Endothelial cell of umbilical vein (primary cell): ENCODE measurements around the gene A3GALT2. TPM values are rescaled to one million over a fixed set of nuclear protein-coding genes. Genes with fewer than 3 reads are reported as not detected.

Source experiments
- BruUV-seq: library from RNA; stranded (reverse); fragments of 400-500 nt; replicated peaks from 2 replicates; lab custom pipeline; 2021; lab: Mats Ljungman, UMichigan
- CTCF ChIA-PET: fragments of 300-600, 350-600 bp; sonication (Branson Sonifier 250); formaldehyde crosslinking; loops from one replicate; lab custom pipeline; 2021; ENCODE audit warnings: antibody characterized with exemption, inconsistent platforms; lab: Charles Lee
- POLR2A ChIA-PET: fragments of 300-600, 350-600 bp; sonication (Branson Sonifier 250); formaldehyde crosslinking; loops from one replicate; lab custom pipeline; 2021; ENCODE audit warnings: antibody characterized with exemption, inconsistent platforms; lab: Charles Lee
- DNase-seq: peaks from one replicate; pipeline ENCODE4 v3.0.0-alpha.2; 2011; ENCODE audit warnings: low read depth, low spot score
- FAIRE-seq: peaks from 2 replicates; lab custom pipeline; 2011; peaks lifted over from hg19 to GRCh38; lab: Jason Lieb, UNC
- H2AFZ ChIP-seq: 2 replicates; pipeline ENCODE4 v1.6.0; 2012; ENCODE audit warnings: low read depth, low read length, control low read depth, inconsistent platforms
- H3K27ac ChIP-seq: 2 replicates; pipeline ENCODE4 v1.5.1; 2011; ENCODE audit warnings: low read depth, mild to moderate bottlenecking, control low read depth, low read length, moderate library complexity; ENCODE audit not compliant: insufficient read depth
- H3K27me3 ChIP-seq, 2 experiments: 2 replicates each; pipeline versions ENCODE4 v1.6.0 to v1.6.1; 2011; ENCODE audit warnings: low read length in 2 of 2, mixed read lengths in 1 of 2; ENCODE audit not compliant: control insufficient read depth in 2 of 2, insufficient read depth in 2 of 2
- H3K36me3 ChIP-seq, 2 experiments: 2 replicates in 1 of 2; 3 replicates in 1 of 2; pipeline ENCODE4 v1.5.1; 2011; ENCODE audit warnings: low read length in 2 of 2, mild to moderate bottlenecking in 1 of 2, moderate library complexity in 1 of 2; ENCODE audit not compliant: control insufficient read depth in 2 of 2, insufficient read depth in 2 of 2; ENCODE audit errors: extremely low read depth in 1 of 2
- H3K4me1 ChIP-seq: 3 replicates; pipeline ENCODE4 v1.5.1; 2011; ENCODE audit warnings: mild to moderate bottlenecking, low read length; ENCODE audit not compliant: control insufficient read depth, insufficient read depth; ENCODE audit errors: extremely low read depth
- H3K4me2 ChIP-seq: 2 replicates; pipeline ENCODE4 v1.6.1; 2011; ENCODE audit warnings: low read length, control low read depth, mixed read lengths; ENCODE audit not compliant: insufficient read depth
- H3K4me3 ChIP-seq, 3 experiments: fragments of 200-600 bp in 1 of 3; sonication (generic), shearing (Covaris generic) in 1 of 3; replicated peaks in 1 of 3; 2 replicates each; pipeline ENCODE4 v1.5.1; 2011 to 2016; ENCODE audit warnings: control low read depth in 3 of 3, low read length in 3 of 3, mild to moderate bottlenecking in 2 of 3, inconsistent platforms in 1 of 3, low read depth in 1 of 3, moderate library complexity in 1 of 3; ENCODE audit not compliant: insufficient read depth in 1 of 3
- H3K79me2 ChIP-seq: 2 replicates; pipeline ENCODE4 v1.6.0; 2012; ENCODE audit warnings: low read length, inconsistent platforms; ENCODE audit not compliant: control insufficient read depth, insufficient read depth
- H3K9ac ChIP-seq: replicated peaks from 2 replicates; pipeline ENCODE3; 2011; ENCODE audit warnings: low read length, control low read depth; ENCODE audit not compliant: insufficient read depth; ENCODE audit errors: extremely low read depth
- H3K9me1 ChIP-seq: replicated peaks from 3 replicates; pipeline ENCODE4 v1.6.0; 2011; ENCODE audit warnings: mild to moderate bottlenecking, low read length; ENCODE audit not compliant: control insufficient read depth, insufficient read depth; ENCODE audit errors: extremely low read depth
- H3K9me3 ChIP-seq: replicated peaks from 2 replicates; pipeline ENCODE4 v1.5.1; 2012; ENCODE audit warnings: low read length, inconsistent platforms; ENCODE audit not compliant: control insufficient read depth, insufficient read depth
- H4K20me1 ChIP-seq: replicated peaks from 2 replicates; pipeline ENCODE3; 2011; ENCODE audit warnings: mild to moderate bottlenecking, low read length; ENCODE audit not compliant: control insufficient read depth, insufficient read depth; ENCODE audit errors: extremely low read depth
- CTCF ChIP-seq, 2 donors: IDR thresholded peaks; 1 replicate in 1 of 2; 2 replicates in 1 of 2; pipeline ENCODE4 v1.5.1; 2011; ENCODE audit warnings: low read length in 2 of 2, mild to moderate bottlenecking in 2 of 2, moderate library complexity in 2 of 2, control low read depth in 1 of 2, inconsistent platforms in 1 of 2, low read depth in 1 of 2; ENCODE audit not compliant: insufficient read depth in 1 of 2; ENCODE audit errors: extremely low read depth in 1 of 2
- EZH2 ChIP-seq: IDR thresholded peaks from 2 replicates; pipeline ENCODE4 v1.6.1; 2012; ENCODE audit warnings: borderline replicate concordance, low read depth, mild to moderate bottlenecking, moderate library complexity, low read length, inconsistent platforms; ENCODE audit not compliant: severe bottlenecking
- FOS ChIP-seq: IDR thresholded peaks from 2 replicates; pipeline ENCODE4 v1.6.1; 2011; ENCODE audit warnings: mild to moderate bottlenecking, low read length, moderate library complexity, borderline replicate concordance; ENCODE audit not compliant: insufficient read depth
- GATA2 ChIP-seq: IDR thresholded peaks from 2 replicates; pipeline ENCODE4 v1.7.0; 2011; ENCODE audit warnings: low read depth, mild to moderate bottlenecking, moderate library complexity, mixed read lengths, low read length; ENCODE audit not compliant: insufficient read length, insufficient read depth
- JUN ChIP-seq: IDR thresholded peaks from 2 replicates; pipeline ENCODE4 v1.6.1; 2011; ENCODE audit warnings: borderline replicate concordance, low read depth; ENCODE audit not compliant: insufficient read length, insufficient read depth
- MAX ChIP-seq: IDR thresholded peaks from 2 replicates; pipeline ENCODE4 v1.6.1; 2011; ENCODE audit not compliant: insufficient read depth, insufficient read length
- MYC ChIP-seq: IDR thresholded peaks from one replicate; pipeline ENCODE4 v1.6.1; 2011; ENCODE audit warnings: mild to moderate bottlenecking, low read depth, low read length
- POLR2A ChIP-seq: IDR thresholded peaks from 2 replicates; pipeline ENCODE4 v1.6.1; 2012; ENCODE audit warnings: low read depth, mild to moderate bottlenecking, control low read depth, low read length
- POLR2AphosphoS5 ChIP-seq: IDR thresholded peaks from 2 replicates; pipeline ENCODE4 v1.6.1; 2012; ENCODE audit warnings: low read depth, mild to moderate bottlenecking, control low read depth, low read length, moderate library complexity; ENCODE audit not compliant: insufficient read depth
- dilution Hi-C: fragments of 300-500 bp; cut with MboI; formaldehyde crosslinking; loops from one replicate; pipeline ENCODE4 v1.15.0; 2019; ENCODE audit warnings: low sequenced_read_pairs; ENCODE audit not compliant: extremely low pct_ligation_motif_present
- intact Hi-C: fragments of 100-400 bp; cut with micrococcal nuclease; formaldehyde crosslinking; loops from one replicate; pipeline ENCODE4 v1.10.0; 2022
- polyA plus RNA-seq, 4 experiments: library from polyadenylated mRNA; depleted of rRNA in 3 of 4; stranded (reverse) in 3 of 4; unstranded in 1 of 4; fragments of >200 nt; gene quantifications; 2 replicates each; pipeline versions ENCODE4 v1.2.1 to v1.2.3, GENCODE V29; 2011 to 2012; ENCODE audit warnings: missing spikeins in 1 of 4
- total RNA-seq: library from RNA; stranded (reverse); gene quantifications from 2 replicates; pipeline ENCODE4 v1.2.3, GENCODE V29; 2021

Gene A3GALT2
- total and polyA plus RNA-seq, 2 donors (not counting 3 experiments of a cell fraction or from before 2014, with no cell fraction given): not detected

GRCh38 chr1:33286451-33287185, 34.3 kb downstream of the A3GALT2 start:
- Histone ChIP-seq H3K4me2 (no peak overlapping the region), H3K36me3 (peaks cover 7% of the 10 kb centered on the region in 2 experiments), H3K27ac (no peak overlapping the region), H3K9me3 (no peaks in the 10 kb centered on the region), H3K27me3 (no peaks in the 10 kb centered on the region), H3K9ac (no peak overlapping the region), H4K20me1 (no peaks in the 10 kb centered on the region), H2AFZ (no peak overlapping the region), H3K9me1 (no peaks in the 10 kb centered on the region), H3K79me2 (no peaks in the 10 kb centered on the region), H3K4me1 (peaks cover 4% of the 10 kb centered on the region), H3K4me3 (no peak overlapping the region)
- POLR2A ChIA-PET: no interaction called here
- CTCF ChIA-PET: interaction anchor here (1.0 to 1.3 kb wide), 2 partner anchors 9 to 10 kb away, joined by 3 read pairs; no protein-coding TSS in a partner anchor
- intact Hi-C loops: no loop called here
- dilution Hi-C loops: no loop called here
- TF ChIP-seq FOS: no peak
- no peak for DNase-seq
- no TSS peak for BruUV-seq
- FAIRE-seq: no peak

- BruUV-seq: no TSS peak
- intact Hi-C loops: no loop called here
- ChIA-PET CTCF (interaction anchor here (1.3 kb wide), 1 partner anchor 12 kb away, joined by 5 read pairs; no protein-coding TSS in a partner anchor), POLR2A (no interaction called here)
- Histone ChIP-seq H3K4me2 (no peak overlapping the region), H3K27me3 (no peaks in the 10 kb centered on the region), H4K20me1 (no peaks in the 10 kb centered on the region), H3K9me1 (no peaks in the 10 kb centered on the region), H3K79me2 (no peaks in the 10 kb centered on the region), H3K4me3 (no peak overlapping the region), H3K36me3 (peaks cover 7 to 16% of the 10 kb centered on the region in 2 experiments), H3K9ac (no peak overlapping the region), H3K4me1 (peaks cover 4% of the 10 kb centered on the region), H3K27ac (no peak overlapping the region), H3K9me3 (no peaks in the 10 kb centered on the region), H2AFZ (no peak overlapping the region)
- DNase-seq (no peak), FAIRE-seq (no peak)
- dilution Hi-C loops: no loop called here
- TF ChIP-seq JUN: no peak
- no peak for TF ChIP-seq FOS
- TF ChIP-seq POLR2A: no peak
- no peak for TF ChIP-seq CTCF (IDR thresholded peaks at IDR 0.05; ENCODE audit: extremely low read depth in 1 of 2, insufficient read depth in 1 of 2, low read depth in 1 of 2, low read length in 2 of 2)
- no peak for TF ChIP-seq MYC
- no peak for TF ChIP-seq GATA2
- no peak for TF ChIP-seq POLR2AphosphoS5
- TF ChIP-seq EZH2: no peak
- no peak for TF ChIP-seq MAX
These were observed 36.8 kb downstream of the A3GALT2 start for GRCh38 chr1:33284049-33284448.
